Right cardiac atrium (tissue), 5 donors: ENCODE results near the gene HMGN1. TPM values are rescaled to one million over a fixed set of nuclear protein-coding genes. Genes with fewer than 3 reads are reported as not detected.
A peak's percentile ranks its signal among the peaks of the same experiment; 100 is the strongest.
"Not testable (repeated sequence)": the region's sequence is repeated elsewhere in the genome, so short reads cannot be mapped to it uniquely, and the experiment has no call there.

Experiments used
- ATAC-seq, 2 donors: fragments of 200-7000 bp; cut with Tn5 transposase; one replicate each; pipeline versions ENCODE4 v1.8.0 to v1.9.1; 2020; ENCODE audit warnings: moderate library complexity in 2 of 2, mild to moderate bottlenecking in 1 of 2
- DNase-seq, 3 donors: peaks; one replicate each; pipeline ENCODE4 v3.0.0-alpha.2; 2020
- H3K27ac ChIP-seq: one replicate; pipeline ENCODE4 v1.5.1; 2013; ENCODE audit warnings: mild to moderate bottlenecking, low read length, control low read depth, moderate library complexity
- H3K27me3 ChIP-seq: one replicate; pipeline ENCODE4 v1.6.1; 2013; ENCODE audit not compliant: control insufficient read depth, insufficient read depth
- H3K4me1 ChIP-seq: one replicate; pipeline ENCODE4 v1.6.1; 2013; ENCODE audit warnings: low read length; ENCODE audit not compliant: control insufficient read depth, insufficient read depth
- H3K4me3 ChIP-seq: one replicate; pipeline ENCODE4 v1.5.1; 2013; ENCODE audit warnings: low read length, control low read depth
- H3K9me3 ChIP-seq: one replicate; pipeline ENCODE4 v1.6.1; 2013; ENCODE audit warnings: low read length; ENCODE audit not compliant: control insufficient read depth
- WGBS: extraction: QIAGEN DNeasy Blood & Tissue Kit; methylation state at CpG from one replicate; pipeline ENCODE4 v1.1.7; 2013; 5-methylcytosine and 5-hydroxymethylcytosine counted together
- intact Hi-C, 4 donors: fragments of 100-400 bp; cut with DNase I; formaldehyde crosslinking; loops; one replicate each; pipeline versions ENCODE4 v1.11.0 to v1.14.0; 2022 to 2023
- polyA plus RNA-seq: library from polyadenylated mRNA; stranded (reverse); fragments of 200-250 nt; gene quantifications from one replicate; pipeline ENCODE4 v1.2.3, GENCODE V29; 2013
- total RNA-seq, 4 donors: library from RNA; stranded (reverse); fragmentation: NEBNext Ultra II Directional; extraction: Animal tissue kit (Norgen Biotek cat#: 25700); gene quantifications; one replicate each; pipeline ENCODE4 v1.2.1, GENCODE V29; 2021
- donor health status: healthy with polysubstance abuse.
- donor health status: DM: no; HTN: yes; CAD: no.
- donor health status: DM: no; HTN: no; CAD: no.
- donor health status: DM: no; HTN: yes; CAD: no; lungs with severe emphysema.
- donor health status: DM: yes; HTN: yes; CAD: no.

Gene HMGN1
- total and polyA plus RNA-seq, 5 donors = 50.7 to 84.6 (median 78.2) TPM

DNA sequence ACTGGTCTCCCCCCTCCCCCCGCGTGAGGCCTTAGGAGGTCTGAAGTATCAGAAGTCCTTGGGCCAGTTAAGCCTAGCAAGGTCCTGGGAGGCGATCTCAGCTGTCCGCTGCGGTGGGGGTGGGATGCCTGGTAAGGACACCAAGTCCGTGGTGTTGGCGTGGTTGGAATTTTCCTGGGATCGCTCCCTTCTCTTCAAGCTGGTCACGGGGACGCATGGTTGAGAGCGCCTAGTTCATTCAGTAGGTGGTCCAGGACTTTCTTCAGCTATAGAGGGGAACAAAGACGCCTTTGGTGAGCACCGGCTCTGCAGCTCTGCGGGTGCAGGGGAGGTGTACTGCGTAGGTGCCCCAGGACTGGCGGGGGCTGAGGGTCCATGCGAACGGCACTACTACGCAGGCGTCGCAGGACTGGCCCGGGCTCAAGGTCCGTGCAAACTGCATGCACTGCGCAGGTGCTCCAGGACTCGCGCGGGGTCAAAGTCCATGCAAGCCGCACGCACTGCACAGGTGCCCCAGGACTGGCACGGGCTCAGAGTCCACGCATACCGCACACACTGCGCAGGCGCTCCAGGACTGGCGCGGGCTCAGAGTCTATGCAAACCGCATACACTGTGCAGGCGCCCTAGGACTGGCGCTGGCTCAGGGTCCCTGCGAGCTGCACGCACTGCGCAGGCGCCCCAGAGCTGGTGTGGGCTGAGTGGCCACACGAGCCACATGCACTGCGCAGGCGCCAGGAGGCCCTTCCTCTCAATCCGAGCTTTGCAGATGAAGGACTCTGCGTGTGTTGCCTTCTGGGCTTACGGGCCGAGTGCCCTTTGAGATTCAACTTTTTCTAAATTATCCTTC lies 36.6 kb upstream of the HMGN1 start:
- intact Hi-C loops = loop anchor here in 3 of 4 donors (5.0 to 10.0 kb wide), 2 partner anchors 33 to 71 kb away; partner anchors contain the start of gene BRWD1 (in 2 of the 3)
- DNase-seq = peak; percentile 85 to 95 (median 95)

DNA sequence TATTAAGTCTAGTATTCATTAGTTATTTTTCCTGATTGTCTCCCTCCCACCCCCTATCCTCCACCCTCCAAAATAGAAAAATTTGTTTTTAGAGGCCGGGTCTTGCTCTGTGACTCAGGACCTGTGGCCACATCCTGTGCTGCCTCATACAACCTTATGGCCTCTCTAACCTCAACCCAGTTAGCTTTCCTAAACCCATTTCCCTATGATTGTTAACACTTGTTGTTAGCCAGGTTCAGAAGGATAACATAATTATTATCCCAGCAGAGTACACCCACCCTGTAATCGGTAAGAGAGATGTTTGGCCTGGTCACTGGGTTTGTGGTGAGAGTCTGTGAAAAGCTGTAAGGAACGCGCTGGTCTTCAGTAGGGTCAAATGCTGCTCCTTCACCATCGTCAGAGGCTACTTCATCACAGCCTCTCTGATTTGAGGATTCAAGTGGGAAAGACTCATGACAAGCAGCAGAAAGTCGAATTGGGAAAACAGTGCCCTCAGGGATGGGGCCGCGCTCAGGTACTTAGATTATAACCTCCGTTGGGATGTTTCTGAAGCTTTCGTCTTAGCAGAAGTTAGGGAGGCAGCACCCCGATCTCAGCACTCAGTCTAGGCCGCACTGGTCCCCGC lies 35.9 kb upstream of the HMGN1 start:
- DNase-seq = no peak
- H3K9me3 ChIP-seq = no peaks in the 10 kb centered on the region
- H3K4me1 ChIP-seq = peaks cover 6% of the 10 kb centered on the region
- WGBS = 88% methylated on average over 13 of the region's 13 CpGs
- H3K27ac ChIP-seq = no peak overlapping the region
- H3K27me3 ChIP-seq = no peaks in the 10 kb centered on the region
- no peak overlapping the region for H3K4me3 ChIP-seq
- no peak for ATAC-seq
- intact Hi-C loops = loop anchor here in 3 of 4 donors (5.0 to 10.0 kb wide), 2 partner anchors 32 to 70 kb away; partner anchors contain the start of gene BRWD1 (in 2 of the 3)

More for the DNA sequence above, 36.6 kb upstream of the HMGN1 start:
- 58% methylated on average over 50 of the region's 50 CpGs for WGBS
- Histone ChIP-seq H3K27ac (peak overlapping the region; percentile 62), H3K27me3 (no peaks in the 10 kb centered on the region), H3K4me3 (no peak overlapping the region), H3K9me3 (no peaks in the 10 kb centered on the region), H3K4me1 (peaks cover 6% of the 10 kb centered on the region)
- ATAC-seq = peak; percentile 80 to 83

DNA sequence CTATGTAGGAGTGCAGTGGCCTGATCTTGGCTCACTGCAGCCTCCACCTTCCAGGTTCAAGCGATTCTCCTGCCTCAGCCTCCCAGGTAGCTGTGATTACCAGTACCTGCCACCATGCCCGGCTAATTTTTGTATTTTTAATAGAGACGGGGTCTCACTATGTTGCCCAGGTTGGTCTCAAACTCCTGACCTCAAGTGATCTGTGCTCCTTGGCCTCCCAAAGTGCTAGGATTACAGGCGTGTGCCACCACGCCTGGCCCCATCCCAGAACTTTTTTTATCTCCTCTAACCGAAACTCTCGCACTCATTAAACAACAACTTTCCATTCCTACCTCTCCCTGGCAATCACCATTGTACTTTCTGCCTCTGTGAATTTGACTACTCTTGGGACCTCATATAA lies 33.2 kb upstream of the HMGN1 start:
- H3K27ac ChIP-seq, DNase-seq, ATAC-seq, H3K27me3 ChIP-seq, H3K4me3 ChIP-seq, H3K9me3 ChIP-seq, H3K4me1 ChIP-seq: not testable (repeated sequence)
- 97% methylated on average over 7 of the region's 7 CpGs for WGBS
- intact Hi-C loops = loop anchor here in 2 of 4 donors (10.0 kb wide), 1 partner anchor 67 kb away; the partner anchor contains the start of gene BRWD1 (in 2 of the 2)

DNA sequence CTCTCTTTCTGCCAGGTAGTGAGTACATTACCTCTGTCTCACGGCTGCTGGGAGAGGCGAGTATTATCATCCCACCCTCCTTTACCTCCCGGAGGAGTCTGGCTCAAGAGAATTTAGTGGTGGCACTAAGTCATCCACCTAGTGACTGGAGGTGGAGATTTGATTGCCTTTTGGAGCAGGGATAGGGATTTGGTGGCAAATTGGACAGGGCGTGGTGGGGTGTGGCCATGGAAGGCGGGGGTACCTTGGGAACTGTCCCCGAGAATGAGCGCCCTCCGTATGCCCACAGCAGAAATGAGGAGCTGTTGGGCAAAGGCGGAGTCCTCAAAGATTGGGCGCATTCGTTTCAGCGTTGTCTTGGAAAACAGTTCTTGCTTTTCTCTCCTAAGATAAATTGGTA lies 32.1 kb upstream of the HMGN1 start:
- intact Hi-C loops = loop anchor here in 3 of 4 donors (2.0 to 10.0 kb wide), 2 partner anchors 66 kb away; partner anchors contain the start of gene BRWD1 (in 2 of the 3)
- peak overlapping the region; percentile 58 for H3K4me3 ChIP-seq
- DNase-seq (no peak), ATAC-seq (no peak)
- WGBS = 26% methylated on average over 12 of the region's 12 CpGs
- H3K27me3 ChIP-seq = no peaks in the 10 kb centered on the region
- no peaks in the 10 kb centered on the region for H3K9me3 ChIP-seq
- H3K4me1 ChIP-seq = peaks cover 2% of the 10 kb centered on the region
- H3K27ac ChIP-seq = peak overlapping the region; percentile 64

- no peaks in the 10 kb centered on the region for H3K27me3 ChIP-seq
- intact Hi-C loops = loop anchor here in 3 of 4 donors (2.0 to 10.0 kb wide), 2 partner anchors 65 kb away; partner anchors contain the start of gene BRWD1 (in 2 of the 3)
- H3K4me1 ChIP-seq = peaks cover 2% of the 10 kb centered on the region
- peak overlapping the region; percentile 58 for H3K4me3 ChIP-seq
- ATAC-seq (peak; percentile 99), DNase-seq (peak; percentile 98 to 99 (median 99))
- peak overlapping the region; percentile 78 for H3K27ac ChIP-seq
- under 1% methylated on average over 65 of the region's 65 CpGs for WGBS
- no peaks in the 10 kb centered on the region for H3K9me3 ChIP-seq
Measured at GRCh38 chr21:39379986-39380891, 31.4 kb upstream of the HMGN1 start.

DNA sequence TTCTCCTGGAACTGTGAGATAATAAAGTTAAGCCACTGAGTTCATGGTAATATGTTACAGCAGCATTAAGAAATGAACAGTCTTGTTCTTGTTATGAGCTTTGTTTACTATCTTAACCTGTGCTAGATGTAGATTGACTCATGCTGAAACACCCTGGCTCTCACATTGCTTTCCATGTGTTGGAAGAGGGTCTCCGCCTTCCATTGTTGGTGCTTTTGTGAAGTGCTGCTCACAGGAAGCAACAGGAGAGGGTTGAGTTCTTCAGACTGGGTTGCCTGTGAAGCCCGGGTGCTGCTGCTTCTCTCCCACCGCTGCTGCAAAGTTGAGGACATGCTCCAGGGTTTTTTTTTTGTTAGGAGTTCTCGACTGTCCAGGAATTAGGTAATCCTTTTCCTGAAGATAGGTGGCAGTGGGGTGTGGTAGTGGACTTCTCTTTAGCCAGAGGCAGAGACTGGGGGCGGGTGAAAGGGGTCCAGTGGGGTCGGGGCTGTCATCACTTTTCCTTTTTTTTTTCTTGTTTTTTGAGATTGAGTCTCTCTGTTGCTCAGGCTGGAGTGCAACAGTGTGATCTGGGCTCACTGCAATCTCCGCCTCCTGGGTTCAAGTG lies 28.7 kb upstream of the HMGN1 start:
- 52% methylated on average over 7 of the region's 7 CpGs for WGBS
- Histone ChIP-seq H3K4me3 (no peak overlapping the region), H3K4me1 (peaks cover 2% of the 10 kb centered on the region), H3K27me3 (no peaks in the 10 kb centered on the region), H3K27ac (no peak overlapping the region), H3K9me3 (no peaks in the 10 kb centered on the region)
- intact Hi-C loops = no loop called here
- DNase-seq = no peak
- no peak for ATAC-seq

DNA sequence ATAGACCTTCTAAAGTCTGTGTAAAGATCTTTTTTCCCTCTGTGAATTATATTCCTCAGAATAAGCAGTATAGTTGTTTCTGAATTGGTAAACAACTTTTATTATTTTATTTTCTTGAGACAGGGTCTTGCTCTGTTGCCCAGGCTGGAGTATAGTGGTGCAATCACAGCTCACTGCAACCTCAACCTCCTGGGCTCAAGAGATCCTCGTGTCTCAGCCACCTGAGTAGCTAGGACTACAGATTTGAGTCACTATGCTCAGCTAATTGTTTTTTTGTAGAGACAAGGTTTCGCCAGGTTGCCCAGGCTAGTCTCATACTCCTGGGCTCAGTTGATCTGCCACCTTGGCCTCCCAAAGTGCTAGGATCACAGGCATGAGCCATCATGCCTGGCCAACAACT lies 26.6 kb upstream of the HMGN1 start:
- no peaks in the 10 kb centered on the region for H3K27me3 ChIP-seq
- ATAC-seq = no peak
- H3K4me3 ChIP-seq = no peak overlapping the region
- 88% methylated on average over 2 of the region's 2 CpGs for WGBS
- no peak for DNase-seq
- peaks cover 2% of the 10 kb centered on the region for H3K4me1 ChIP-seq
- intact Hi-C loops = no loop called here
- no peaks in the 10 kb centered on the region for H3K9me3 ChIP-seq
- no peak overlapping the region for H3K27ac ChIP-seq

GRCh38 chr21:39374046-39374445 lies 25.2 kb upstream of the HMGN1 start:
- peaks cover 2% of the 10 kb centered on the region for H3K4me1 ChIP-seq
- H3K4me3 ChIP-seq = no peak overlapping the region
- intact Hi-C loops = no loop called here
- DNase-seq (no peak), ATAC-seq (no peak)
- 77% methylated on average over 6 of the region's 6 CpGs for WGBS
- H3K9me3 ChIP-seq = no peaks in the 10 kb centered on the region
- H3K27me3 ChIP-seq = no peaks in the 10 kb centered on the region
- no peak overlapping the region for H3K27ac ChIP-seq

DNA sequence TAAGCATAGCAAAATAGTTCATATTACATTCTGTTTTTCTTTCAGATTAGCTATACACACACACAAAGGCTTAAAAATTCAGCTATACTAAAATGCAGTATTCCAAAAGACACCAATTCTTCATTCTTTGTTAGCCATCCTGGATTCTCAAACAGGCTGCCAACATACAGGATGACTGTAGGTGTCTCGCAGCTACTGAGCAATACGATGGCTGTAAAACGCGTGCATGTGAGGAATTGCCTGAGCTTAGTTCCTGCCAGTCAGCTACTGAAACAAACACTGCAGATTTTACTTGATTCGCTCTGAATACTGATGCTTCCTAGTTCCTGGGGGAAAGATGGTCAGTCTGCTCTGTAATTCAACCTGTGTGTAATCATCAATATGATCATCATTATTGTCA lies 24.7 kb upstream of the HMGN1 start:
- H3K4me3 ChIP-seq = no peak overlapping the region
- DNase-seq (no peak), ATAC-seq (no peak)
- H3K9me3 ChIP-seq = no peaks in the 10 kb centered on the region
- 16% methylated on average over 5 of the region's 5 CpGs for WGBS
- no peak overlapping the region for H3K27ac ChIP-seq
- H3K4me1 ChIP-seq = peaks cover 2% of the 10 kb centered on the region
- no peaks in the 10 kb centered on the region for H3K27me3 ChIP-seq
- intact Hi-C loops = no loop called here

GRCh38 chr21:39369896-39370288 lies 21.0 kb upstream of the HMGN1 start:
- ATAC-seq, H3K4me1 ChIP-seq, intact Hi-C loops, H3K27me3 ChIP-seq, H3K9me3 ChIP-seq, H3K4me3 ChIP-seq, H3K27ac ChIP-seq, DNase-seq: not testable (repeated sequence)
- WGBS = 77% methylated on average over 7 of the region's 7 CpGs
